ENCODE results near the gene KLHL3. TPM values are rescaled to one million over a fixed set of nuclear protein-coding genes. Genes with fewer than 3 reads are reported as not detected.

KLHL3 gene
- total RNA-seq, 6 experiments from 2014 or later: 0.25 to 1.3 (median 0.53) TPM

- H3K27me3 Mint-ChIP-seq (ENCODE audit: insufficient read depth): peaks cover 18% of the 10 kb centered on the region
- DNase-seq: no peak
- H3K36me3 Mint-ChIP-seq (ENCODE audit: low read depth): no peaks in the 10 kb centered on the region
- peaks cover 20% of the 10 kb centered on the region for H3K4me1 Mint-ChIP-seq (ENCODE audit: low read depth)
- TF ChIP-seq, protein P1, sequence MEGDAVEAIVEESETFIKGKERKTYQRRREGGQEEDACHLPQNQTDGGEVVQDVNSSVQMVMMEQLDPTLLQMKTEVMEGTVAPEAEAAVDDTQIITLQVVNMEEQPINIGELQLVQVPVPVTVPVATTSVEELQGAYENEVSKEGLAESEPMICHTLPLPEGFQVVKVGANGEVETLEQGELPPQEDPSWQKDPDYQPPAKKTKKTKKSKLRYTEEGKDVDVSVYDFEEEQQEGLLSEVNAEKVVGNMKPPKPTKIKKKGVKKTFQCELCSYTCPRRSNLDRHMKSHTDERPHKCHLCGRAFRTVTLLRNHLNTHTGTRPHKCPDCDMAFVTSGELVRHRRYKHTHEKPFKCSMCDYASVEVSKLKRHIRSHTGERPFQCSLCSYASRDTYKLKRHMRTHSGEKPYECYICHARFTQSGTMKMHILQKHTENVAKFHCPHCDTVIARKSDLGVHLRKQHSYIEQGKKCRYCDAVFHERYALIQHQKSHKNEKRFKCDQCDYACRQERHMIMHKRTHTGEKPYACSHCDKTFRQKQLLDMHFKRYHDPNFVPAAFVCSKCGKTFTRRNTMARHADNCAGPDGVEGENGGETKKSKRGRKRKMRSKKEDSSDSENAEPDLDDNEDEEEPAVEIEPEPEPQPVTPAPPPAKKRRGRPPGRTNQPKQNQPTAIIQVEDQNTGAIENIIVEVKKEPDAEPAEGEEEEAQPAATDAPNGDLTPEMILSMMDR (IDR thresholded peaks at IDR 0.05): no peak
- H3K9me3 Mint-ChIP-seq: no peaks in the 10 kb centered on the region
- H3K4me3 Mint-ChIP-seq: no peak overlapping the region
- H3K27ac Mint-ChIP-seq: no peak overlapping the region
These were observed 25.7 kb upstream of the KLHL3 start for GRCh38 chr5:137761566-137761965.

DNA sequence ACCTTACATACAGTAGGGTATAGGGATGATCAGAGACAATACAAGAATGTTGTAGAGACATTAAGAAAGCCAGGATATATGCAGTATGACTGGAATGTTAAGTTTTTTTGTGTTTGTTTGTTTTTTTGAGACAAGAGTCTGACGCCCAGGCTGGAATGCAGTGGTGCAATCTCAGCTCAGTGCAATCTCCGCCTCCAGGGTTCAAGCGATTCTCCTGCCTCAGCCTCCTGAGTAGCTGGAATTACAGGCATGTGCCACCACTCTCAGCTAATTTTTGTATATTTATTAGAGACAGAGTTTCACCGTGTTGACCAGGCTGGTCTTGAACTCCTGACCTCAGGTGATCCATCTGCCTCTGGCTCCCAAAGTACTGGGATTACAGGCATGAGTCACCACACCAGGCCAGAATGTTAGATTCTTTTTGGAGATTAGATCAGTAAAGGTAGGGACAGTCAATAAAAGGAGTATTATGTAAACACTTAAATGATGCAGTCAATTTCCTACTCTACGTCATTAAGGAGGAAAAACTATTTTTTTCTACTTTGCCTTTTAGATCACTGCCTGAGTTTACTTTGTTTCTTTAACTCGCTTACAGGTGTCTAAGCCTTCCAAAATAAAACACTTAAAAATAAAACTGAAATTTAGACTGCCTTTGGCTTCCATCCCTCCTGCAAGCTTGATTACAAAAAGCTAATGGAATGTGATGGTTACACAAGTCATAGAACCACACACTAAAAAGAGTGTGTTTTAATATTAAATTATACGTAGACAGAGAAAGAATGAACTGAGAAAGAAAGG, 25.0 kb upstream of the KLHL3 start:
- H3K4me3 Mint-ChIP-seq: no peak overlapping the region
- H3K27ac Mint-ChIP-seq: no peak overlapping the region
- no peak for DNase-seq
- H3K36me3 Mint-ChIP-seq (ENCODE audit: low read depth): no peaks in the 10 kb centered on the region
- H3K4me1 Mint-ChIP-seq (ENCODE audit: low read depth): peaks cover 20% of the 10 kb centered on the region
- TF ChIP-seq, protein P1 (IDR thresholded peaks at IDR 0.05): no peak
- H3K27me3 Mint-ChIP-seq (ENCODE audit: insufficient read depth): peaks cover 15% of the 10 kb centered on the region
- no peaks in the 10 kb centered on the region for H3K9me3 Mint-ChIP-seq

DNA sequence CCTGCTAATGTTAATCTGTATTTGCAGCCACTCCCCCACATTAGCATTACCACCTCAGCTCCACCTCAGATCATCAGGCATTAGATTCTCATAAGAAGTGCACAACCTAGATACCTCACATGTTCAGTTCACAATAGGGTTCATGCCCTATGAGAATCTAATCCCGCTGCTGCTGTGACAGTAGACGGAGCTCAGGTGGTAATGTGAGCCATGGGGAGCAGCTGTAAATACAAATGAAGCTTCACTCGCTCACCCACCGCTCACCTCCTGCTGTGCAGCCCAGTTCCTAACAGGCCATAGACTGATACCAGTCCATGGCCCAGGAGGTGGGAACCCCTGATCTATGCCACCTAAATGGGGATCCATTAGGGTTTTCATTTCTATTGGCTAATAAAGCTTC, 24.4 kb upstream of the KLHL3 start:
- TF ChIP-seq, protein P1 (IDR thresholded peaks at IDR 0.05): no peak
- H3K27me3 Mint-ChIP-seq (ENCODE audit: insufficient read depth): peaks cover 14% of the 10 kb centered on the region
- no peak overlapping the region for H3K4me3 Mint-ChIP-seq
- H3K36me3 Mint-ChIP-seq (ENCODE audit: low read depth): no peaks in the 10 kb centered on the region
- DNase-seq: no peak
- no peaks in the 10 kb centered on the region for H3K9me3 Mint-ChIP-seq
- no peak overlapping the region for H3K27ac Mint-ChIP-seq
- peaks cover 20% of the 10 kb centered on the region for H3K4me1 Mint-ChIP-seq (ENCODE audit: low read depth)

DNA sequence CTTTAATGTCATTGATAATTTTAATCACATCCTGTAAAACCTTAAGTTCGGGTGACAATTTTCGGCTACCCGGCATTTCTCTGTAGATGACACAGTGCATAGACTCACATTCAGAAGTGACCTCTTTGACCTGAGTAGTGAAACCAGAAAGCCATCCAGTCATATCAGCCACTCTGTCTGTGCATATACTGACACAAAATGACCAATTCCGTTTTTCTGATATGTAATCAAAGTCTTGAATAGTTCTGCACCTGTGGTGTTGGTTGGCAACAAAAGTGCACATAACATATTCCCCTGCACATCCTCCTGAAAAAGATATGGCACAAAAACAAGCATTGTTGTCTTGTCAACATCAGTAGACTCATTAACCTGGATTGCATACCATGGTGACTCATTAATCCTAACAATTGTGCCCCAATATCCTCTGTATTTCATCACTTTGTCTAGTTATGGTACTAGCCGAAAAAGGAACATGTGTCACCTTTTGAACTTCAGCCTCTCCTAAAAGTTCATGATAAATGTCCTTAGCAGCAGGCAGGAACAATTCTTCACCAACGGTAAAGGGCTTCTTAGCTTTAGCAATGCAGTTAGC, 22.9 kb upstream of the KLHL3 start:
- Mint-ChIP-seq H3K27ac (no peak overlapping the region), H3K4me3 (no peak overlapping the region), H3K9me3 (no peaks in the 10 kb centered on the region), H3K4me1 (ENCODE audit: low read depth) (peaks cover 26% of the 10 kb centered on the region), H3K36me3 (ENCODE audit: low read depth) (peaks cover 1% of the 10 kb centered on the region; the same call in 1 of the 2 replicates), H3K27me3 (ENCODE audit: insufficient read depth) (peaks cover 11% of the 10 kb centered on the region)
- no peak for DNase-seq
- TF ChIP-seq, protein P1 (IDR thresholded peaks at IDR 0.05): no peak

- Mint-ChIP-seq H3K27me3 (ENCODE audit: insufficient read depth) (peaks cover 11% of the 10 kb centered on the region), H3K36me3 (ENCODE audit: low read depth) (peaks cover 8% of the 10 kb centered on the region), H3K27ac (no peak overlapping the region), H3K9me3 (no peaks in the 10 kb centered on the region), H3K4me1 (ENCODE audit: low read depth) (peaks cover 26% of the 10 kb centered on the region), H3K4me3 (no peak overlapping the region)
- TF ChIP-seq, protein P1 (IDR thresholded peaks at IDR 0.05): no peak
- no peak for DNase-seq
These were observed 22.2 kb upstream of the KLHL3 start for GRCh38 chr5:137758121-137758520.

Data from HFFc6 (cell line).